ENCODE measurements around the gene HMGCS2.
A peak's percentile ranks its signal among the peaks of the same experiment; 100 is the strongest.

HMGCS2 gene

GRCh38 chr1:119768778-119769177 lies at the start of gene HMGCS2:
Gene HMGCS2, minus strand, starts transcription at chr1:119768905. Its CDS starts 61 bp downstream, at chr1:119768844.
- H3K27ac Mint-ChIP-seq (ENCODE audit: low read depth) = no peak within 1 kb of the TSS

GRCh38 chr1:119818181-119818580 lies 49.5 kb upstream of the HMGCS2 start:
- no peaks in the 10 kb centered on the region for H3K9me3 Mint-ChIP-seq
- no peaks in the 10 kb centered on the region for H3K36me3 Mint-ChIP-seq (ENCODE audit: insufficient read depth)
- peaks cover 5% of the 10 kb centered on the region for H3K4me1 Mint-ChIP-seq
- no peak overlapping the region for H3K4me3 Mint-ChIP-seq
- H3K27me3 Mint-ChIP-seq = peaks cover 37% of the 10 kb centered on the region
- DNase-seq (ENCODE audit: low spot score in 2 of 2) = no peak
- ATAC-seq (replicated peaks; ENCODE audit: extremely low read depth, poor library complexity, severe bottlenecking) = no peak
- no peak overlapping the region for H3K27ac Mint-ChIP-seq (ENCODE audit: low read depth)

More at GRCh38 chr1:119768778-119769177, at the start of gene HMGCS2:
- Mint-ChIP-seq H3K9me3 (no peaks in the 10 kb centered on the region), H3K4me1 (no peaks in the 10 kb centered on the region), H3K27me3 (peaks cover 38% of the 10 kb centered on the region), H3K4me3 (no peak within 1 kb of the TSS), H3K36me3 (ENCODE audit: insufficient read depth) (no peaks in the 10 kb centered on the region)
- ATAC-seq (replicated peaks; ENCODE audit: extremely low read depth, poor library complexity, severe bottlenecking) (no peak), DNase-seq (ENCODE audit: low spot score in 2 of 2) (no peak)

- no peak overlapping the region for H3K4me3 Mint-ChIP-seq
- no peak for ATAC-seq (replicated peaks; ENCODE audit: extremely low read depth, poor library complexity, severe bottlenecking)
- peaks cover 5% of the 10 kb centered on the region for H3K4me1 Mint-ChIP-seq
- DNase-seq (ENCODE audit: low spot score in 2 of 2) = no peak
- H3K27me3 Mint-ChIP-seq = peaks cover 20% of the 10 kb centered on the region
- H3K36me3 Mint-ChIP-seq (ENCODE audit: insufficient read depth) = no peaks in the 10 kb centered on the region
- H3K9me3 Mint-ChIP-seq = no peaks in the 10 kb centered on the region
- H3K27ac Mint-ChIP-seq (ENCODE audit: low read depth) = no peak overlapping the region
Observed at GRCh38 chr1:119816407-119816806, 47.7 kb upstream of the HMGCS2 start.

- peaks cover 15% of the 10 kb centered on the region for H3K27me3 Mint-ChIP-seq
- ATAC-seq (replicated peaks; ENCODE audit: extremely low read depth, poor library complexity, severe bottlenecking) (no peak), DNase-seq (ENCODE audit: low spot score in 2 of 2) (no peak)
- H3K36me3 Mint-ChIP-seq (ENCODE audit: insufficient read depth) = no peaks in the 10 kb centered on the region
- H3K27ac Mint-ChIP-seq (ENCODE audit: low read depth) = no peak overlapping the region
- peaks cover 5% of the 10 kb centered on the region for H3K4me1 Mint-ChIP-seq
- H3K4me3 Mint-ChIP-seq = no peak overlapping the region
- no peaks in the 10 kb centered on the region for H3K9me3 Mint-ChIP-seq
Observed at GRCh38 chr1:119815928-119816327, 47.2 kb upstream of the HMGCS2 start.

- Mint-ChIP-seq H3K9me3 (no peaks in the 10 kb centered on the region), H3K4me1 (peaks cover 5% of the 10 kb centered on the region), H3K27me3 (peaks cover 12% of the 10 kb centered on the region), H3K36me3 (ENCODE audit: insufficient read depth) (no peaks in the 10 kb centered on the region), H3K27ac (ENCODE audit: low read depth) (no peak overlapping the region), H3K4me3 (no peak overlapping the region)
- no peak for DNase-seq (ENCODE audit: low spot score in 2 of 2)
- no peak for ATAC-seq (replicated peaks; ENCODE audit: extremely low read depth, poor library complexity, severe bottlenecking)
Observed at GRCh38 chr1:119815361-119815760, 46.7 kb upstream of the HMGCS2 start.

GRCh38 chr1:119814288-119814687 lies 45.6 kb upstream of the HMGCS2 start:
- ATAC-seq (replicated peaks; ENCODE audit: extremely low read depth, poor library complexity, severe bottlenecking) = no peak
- no peak for DNase-seq (ENCODE audit: low spot score in 2 of 2)
- no peaks in the 10 kb centered on the region for H3K9me3 Mint-ChIP-seq

GRCh38 chr1:119811985-119812557 lies 43.4 kb upstream of the HMGCS2 start:
- peaks cover 28% of the 10 kb centered on the region for H3K27me3 Mint-ChIP-seq
- ATAC-seq (replicated peaks; ENCODE audit: extremely low read depth, poor library complexity, severe bottlenecking) (no peak), DNase-seq (ENCODE audit: low spot score in 2 of 2) (no peak)
- no peak overlapping the region for H3K4me3 Mint-ChIP-seq
- no peak overlapping the region for H3K27ac Mint-ChIP-seq (ENCODE audit: low read depth)
- no peaks in the 10 kb centered on the region for H3K36me3 Mint-ChIP-seq (ENCODE audit: insufficient read depth)
- H3K4me1 Mint-ChIP-seq = peaks cover 5% of the 10 kb centered on the region
- H3K9me3 Mint-ChIP-seq = no peaks in the 10 kb centered on the region

More at GRCh38 chr1:119814288-119814687, 45.6 kb upstream of the HMGCS2 start:
- no peak overlapping the region for H3K27ac Mint-ChIP-seq (ENCODE audit: low read depth)
- no peak overlapping the region for H3K4me3 Mint-ChIP-seq
- H3K4me1 Mint-ChIP-seq = peaks cover 5% of the 10 kb centered on the region
- H3K27me3 Mint-ChIP-seq = peaks cover 12% of the 10 kb centered on the region
- H3K36me3 Mint-ChIP-seq (ENCODE audit: insufficient read depth) = no peaks in the 10 kb centered on the region

GRCh38 chr1:119811387-119811786 lies 42.7 kb upstream of the HMGCS2 start, which contains the start of gene REG4:
Gene REG4, minus strand, starts transcription at chr1:119811460. Its CDS starts 2,691 bp downstream, at chr1:119808769.
- peaks cover 33% of the 10 kb centered on the region for H3K27me3 Mint-ChIP-seq
- H3K9me3 Mint-ChIP-seq = no peaks in the 10 kb centered on the region
- H3K27ac Mint-ChIP-seq (ENCODE audit: low read depth) = no peak within 1 kb of the TSS
- H3K36me3 Mint-ChIP-seq (ENCODE audit: insufficient read depth) = no peaks in the 10 kb centered on the region
- no peak within 1 kb of the TSS for H3K4me3 Mint-ChIP-seq
- H3K4me1 Mint-ChIP-seq = peaks cover 5% of the 10 kb centered on the region
- no peak for ATAC-seq (replicated peaks; ENCODE audit: extremely low read depth, poor library complexity, severe bottlenecking)
- no peak for DNase-seq (ENCODE audit: low spot score in 2 of 2)

- H3K36me3 Mint-ChIP-seq (ENCODE audit: insufficient read depth) = no peaks in the 10 kb centered on the region
- ATAC-seq (replicated peaks; ENCODE audit: extremely low read depth, poor library complexity, severe bottlenecking) (peak; percentile 56), DNase-seq (ENCODE audit: low spot score in 2 of 2) (peak; percentile 16 to 38)
- peaks cover 33% of the 10 kb centered on the region for H3K27me3 Mint-ChIP-seq
- H3K27ac Mint-ChIP-seq (ENCODE audit: low read depth) = no peak overlapping the region
- no peaks in the 10 kb centered on the region for H3K4me1 Mint-ChIP-seq
- no peak overlapping the region for H3K4me3 Mint-ChIP-seq
- H3K9me3 Mint-ChIP-seq = no peaks in the 10 kb centered on the region
Observed at GRCh38 chr1:119808972-119809550, 40.4 kb upstream of the HMGCS2 start.

- Mint-ChIP-seq H3K27me3 (peaks cover 33% of the 10 kb centered on the region), H3K36me3 (ENCODE audit: insufficient read depth) (no peaks in the 10 kb centered on the region), H3K9me3 (no peaks in the 10 kb centered on the region), H3K4me3 (no peak overlapping the region), H3K4me1 (no peaks in the 10 kb centered on the region), H3K27ac (ENCODE audit: low read depth) (no peak overlapping the region)
- ATAC-seq (replicated peaks; ENCODE audit: extremely low read depth, poor library complexity, severe bottlenecking) (no peak), DNase-seq (ENCODE audit: low spot score in 2 of 2) (no peak)
Observed at GRCh38 chr1:119808491-119808890, 39.8 kb upstream of the HMGCS2 start.

- Mint-ChIP-seq H3K4me3 (no peak overlapping the region), H3K27ac (ENCODE audit: low read depth) (no peak overlapping the region), H3K4me1 (no peaks in the 10 kb centered on the region), H3K9me3 (no peaks in the 10 kb centered on the region), H3K36me3 (ENCODE audit: insufficient read depth) (no peaks in the 10 kb centered on the region), H3K27me3 (peaks cover 33% of the 10 kb centered on the region)
- DNase-seq (ENCODE audit: low spot score in 2 of 2) = no peak
- no peak for ATAC-seq (replicated peaks; ENCODE audit: extremely low read depth, poor library complexity, severe bottlenecking)
Observed at GRCh38 chr1:119806489-119806888, 37.8 kb upstream of the HMGCS2 start.

- DNase-seq (ENCODE audit: low spot score in 2 of 2) = no peak
- H3K4me1 Mint-ChIP-seq = no peaks in the 10 kb centered on the region
Observed at GRCh38 chr1:119805746-119806145, 37.0 kb upstream of the HMGCS2 start.

GRCh38 chr1:119805247-119805646 lies 36.5 kb upstream of the HMGCS2 start:
- Mint-ChIP-seq H3K4me3 (no peak overlapping the region), H3K27me3 (peaks cover 33% of the 10 kb centered on the region), H3K4me1 (no peaks in the 10 kb centered on the region), H3K9me3 (no peaks in the 10 kb centered on the region), H3K27ac (ENCODE audit: low read depth) (no peak overlapping the region), H3K36me3 (ENCODE audit: insufficient read depth) (no peaks in the 10 kb centered on the region)
- DNase-seq (ENCODE audit: low spot score in 2 of 2) (no peak), ATAC-seq (replicated peaks; ENCODE audit: extremely low read depth, poor library complexity, severe bottlenecking) (no peak)

More at GRCh38 chr1:119805746-119806145, 37.0 kb upstream of the HMGCS2 start:
- H3K4me3 Mint-ChIP-seq = no peak overlapping the region
- H3K36me3 Mint-ChIP-seq (ENCODE audit: insufficient read depth) = no peaks in the 10 kb centered on the region
- no peak for ATAC-seq (replicated peaks; ENCODE audit: extremely low read depth, poor library complexity, severe bottlenecking)
- H3K27me3 Mint-ChIP-seq = peaks cover 33% of the 10 kb centered on the region
- H3K27ac Mint-ChIP-seq (ENCODE audit: low read depth) = no peak overlapping the region
- no peaks in the 10 kb centered on the region for H3K9me3 Mint-ChIP-seq
